ENCODE results near the gene FAT1.
A peak's percentile ranks its signal among the peaks of the same experiment; 100 is the strongest.

FAT1 gene

GRCh38 chr4:186586205-186586604 lies 137.5 kb downstream of the FAT1 start:
- no peak overlapping the region for H3K4me3 ChIP-seq (replicated peaks; ENCODE audit: low read depth, low read length)
- no peak for TF ChIP-seq CTCF (IDR thresholded peaks at IDR 0.05; ENCODE audit: low read length, missing control alignments)
- DNase-seq (ENCODE audit: low read depth) = peak; percentile 22

GRCh38 chr4:186584912-186585311 lies 138.7 kb downstream of the FAT1 start:
- no peak for TF ChIP-seq CTCF (IDR thresholded peaks at IDR 0.05; ENCODE audit: low read length, missing control alignments)
- peak; percentile 50 for DNase-seq (ENCODE audit: low read depth)
- no peak overlapping the region for H3K4me3 ChIP-seq (replicated peaks; ENCODE audit: low read depth, low read length)

- no peak overlapping the region for H3K4me3 ChIP-seq (replicated peaks; ENCODE audit: low read depth, low read length)
- no peak for TF ChIP-seq CTCF (IDR thresholded peaks at IDR 0.05; ENCODE audit: low read length, missing control alignments)
- no peak for DNase-seq (ENCODE audit: low read depth)
Observed at GRCh38 chr4:186581421-186581820, 142.2 kb downstream of the FAT1 start.

- no peak overlapping the region for H3K4me3 ChIP-seq (replicated peaks; ENCODE audit: low read depth, low read length)
- TF ChIP-seq CTCF (IDR thresholded peaks at IDR 0.05; ENCODE audit: low read length, missing control alignments) = no peak
- DNase-seq (ENCODE audit: low read depth) = no peak
Observed at GRCh38 chr4:186580669-186581068, 143.0 kb downstream of the FAT1 start.

GRCh38 chr4:186570193-186570996 lies 153.3 kb downstream of the FAT1 start:
- no peak for TF ChIP-seq CTCF (IDR thresholded peaks at IDR 0.05; ENCODE audit: low read length, missing control alignments)
- H3K4me3 ChIP-seq (replicated peaks; ENCODE audit: low read depth, low read length) = peak overlapping the region; percentile 51
- DNase-seq (ENCODE audit: low read depth) = peak; percentile 85

- no peak for TF ChIP-seq CTCF (IDR thresholded peaks at IDR 0.05; ENCODE audit: low read length, missing control alignments)
- H3K4me3 ChIP-seq (replicated peaks; ENCODE audit: low read depth, low read length) = peak overlapping the region; percentile 51
- no peak for DNase-seq (ENCODE audit: low read depth)
Observed at GRCh38 chr4:186569533-186570192, 154.0 kb downstream of the FAT1 start.

Measured in fibroblast of pulmonary artery (primary cell).